ENCODE data around the gene JUNB. TPM values are rescaled to one million over a fixed set of nuclear protein-coding genes. Genes with fewer than 3 reads are reported as not detected.

The JUNB gene
- polyA plus RNA-seq, 1 of the 3 experiments (the other 2 are of a cell fraction): 224 TPM

DNA sequence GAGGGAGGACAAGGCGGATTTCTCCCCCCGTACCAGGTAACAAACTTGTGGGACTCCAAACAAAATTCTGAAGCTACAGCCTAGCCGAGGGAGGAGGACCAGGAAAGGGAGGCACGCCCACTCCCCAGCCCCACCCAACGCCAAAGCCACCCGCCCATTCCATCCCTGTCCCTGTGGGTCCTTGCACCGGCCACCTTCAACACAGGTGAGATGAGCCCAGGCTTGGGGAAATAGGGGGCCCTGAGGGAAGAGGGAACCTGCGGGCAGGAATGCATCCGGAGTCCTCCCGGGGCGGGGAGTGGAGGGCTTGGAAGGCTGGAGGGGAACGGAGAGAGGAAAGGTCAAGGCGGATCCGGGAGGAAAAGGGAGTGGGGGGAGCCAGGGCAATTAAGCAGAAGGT, 39.7 kb upstream of the JUNB start, which contains the start of gene BEST2:
Gene BEST2, plus strand, starts transcription at position 157 of the 400 bp plus-strand sequence. CDS start 802 bp downstream, outside the sequence.
- Histone ChIP-seq H4K20me1 (ENCODE audit: insufficient read depth) (no peaks in the 10 kb centered on the region), H3K4me3 (ENCODE audit: low read depth in 2 of 2, low read length in 1 of 2) (no peak within 1 kb of the TSS), H3K27ac (ENCODE audit: low read depth in 2 of 2, low read length in 1 of 2) (no peak within 1 kb of the TSS), H3K9ac (no peak within 1 kb of the TSS), H3K9me3 (no peaks in the 10 kb centered on the region), H3K79me2 (ENCODE audit: insufficient read depth) (no peaks in the 10 kb centered on the region), H3K4me1 (ENCODE audit: control insufficient read depth in 1 of 2, insufficient read depth in 2 of 2, low read depth in 1 of 2, low read length in 1 of 2) (peaks cover 0 to 8% of the 10 kb centered on the region in 2 experiments), H3K9me2 (no peaks in the 10 kb centered on the region), H3K36me3 (replicated peaks in 1 of 2; ENCODE audit: control insufficient read depth in 1 of 2, insufficient read depth in 2 of 2, low read length in 1 of 2) (peaks cover 0 to 8% of the 10 kb centered on the region in 2 experiments), H3F3A (replicated peaks; ENCODE audit: insufficient read depth) (no peaks in the 10 kb centered on the region), H3K4me2 (no peak within 1 kb of the TSS), H2AFZ (ENCODE audit: low read depth) (no peak within 1 kb of the TSS), H3K27me3 (ENCODE audit: insufficient read depth) (peaks cover 40% of the 10 kb centered on the region)
- no peak for DNase-seq
- POLR2A ChIA-PET: interaction anchor here (0.8 to 1.4 kb wide), 2 partner anchors 9 to 29 kb away, joined by 3 read pairs; no protein-coding TSS in a partner anchor
- TF ChIP-seq FOXJ3 (CRISPR knock-in tag; IDR thresholded peaks at IDR 0.05) (no peak), CHD2 (IDR thresholded peaks at IDR 0.05; ENCODE audit: low read length, partially characterized antibody) (no peak), GABPA (IDR thresholded peaks at IDR 0.05; ENCODE audit: low read depth) (no peak), MEF2A (IDR thresholded peaks at IDR 0.05; ENCODE audit: borderline replicate concordance, low read depth) (no peak), TAF1 (IDR thresholded peaks at IDR 0.05; ENCODE audit: borderline replicate concordance, low read depth, low read length) (no peak), RFX5 (IDR thresholded peaks at IDR 0.05; ENCODE audit: low read length) (no peak), EP300 (IDR thresholded peaks at IDR 0.05; ENCODE audit: borderline replicate concordance in 1 of 2, low read depth in 1 of 2, low read length in 1 of 2) (no peak), YY1 (IDR thresholded peaks at IDR 0.05; ENCODE audit: low read depth) (no peak), NFIC (IDR thresholded peaks at IDR 0.05; ENCODE audit: borderline replicate concordance) (no peak), RAD21 (IDR thresholded peaks at IDR 0.05; ENCODE audit: low read length) (no peak), TEAD4 (IDR thresholded peaks at IDR 0.05; ENCODE audit: borderline replicate concordance, insufficient read depth) (no peak), EZH2phosphoT487 (IDR thresholded peaks at IDR 0.05; ENCODE audit: borderline replicate concordance, low read depth) (no peak)
- TF ChIP-seq, protein P1, sequence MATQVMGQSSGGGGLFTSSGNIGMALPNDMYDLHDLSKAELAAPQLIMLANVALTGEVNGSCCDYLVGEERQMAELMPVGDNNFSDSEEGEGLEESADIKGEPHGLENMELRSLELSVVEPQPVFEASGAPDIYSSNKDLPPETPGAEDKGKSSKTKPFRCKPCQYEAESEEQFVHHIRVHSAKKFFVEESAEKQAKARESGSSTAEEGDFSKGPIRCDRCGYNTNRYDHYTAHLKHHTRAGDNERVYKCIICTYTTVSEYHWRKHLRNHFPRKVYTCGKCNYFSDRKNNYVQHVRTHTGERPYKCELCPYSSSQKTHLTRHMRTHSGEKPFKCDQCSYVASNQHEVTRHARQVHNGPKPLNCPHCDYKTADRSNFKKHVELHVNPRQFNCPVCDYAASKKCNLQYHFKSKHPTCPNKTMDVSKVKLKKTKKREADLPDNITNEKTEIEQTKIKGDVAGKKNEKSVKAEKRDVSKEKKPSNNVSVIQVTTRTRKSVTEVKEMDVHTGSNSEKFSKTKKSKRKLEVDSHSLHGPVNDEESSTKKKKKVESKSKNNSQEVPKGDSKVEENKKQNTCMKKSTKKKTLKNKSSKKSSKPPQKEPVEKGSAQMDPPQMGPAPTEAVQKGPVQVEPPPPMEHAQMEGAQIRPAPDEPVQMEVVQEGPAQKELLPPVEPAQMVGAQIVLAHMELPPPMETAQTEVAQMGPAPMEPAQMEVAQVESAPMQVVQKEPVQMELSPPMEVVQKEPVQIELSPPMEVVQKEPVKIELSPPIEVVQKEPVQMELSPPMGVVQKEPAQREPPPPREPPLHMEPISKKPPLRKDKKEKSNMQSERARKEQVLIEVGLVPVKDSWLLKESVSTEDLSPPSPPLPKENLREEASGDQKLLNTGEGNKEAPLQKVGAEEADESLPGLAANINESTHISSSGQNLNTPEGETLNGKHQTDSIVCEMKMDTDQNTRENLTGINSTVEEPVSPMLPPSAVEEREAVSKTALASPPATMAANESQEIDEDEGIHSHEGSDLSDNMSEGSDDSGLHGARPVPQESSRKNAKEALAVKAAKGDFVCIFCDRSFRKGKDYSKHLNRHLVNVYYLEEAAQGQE (IDR thresholded peaks at IDR 0.05; ENCODE audit: low read depth, low read length): no peak
- TF ChIP-seq, protein P2, sequence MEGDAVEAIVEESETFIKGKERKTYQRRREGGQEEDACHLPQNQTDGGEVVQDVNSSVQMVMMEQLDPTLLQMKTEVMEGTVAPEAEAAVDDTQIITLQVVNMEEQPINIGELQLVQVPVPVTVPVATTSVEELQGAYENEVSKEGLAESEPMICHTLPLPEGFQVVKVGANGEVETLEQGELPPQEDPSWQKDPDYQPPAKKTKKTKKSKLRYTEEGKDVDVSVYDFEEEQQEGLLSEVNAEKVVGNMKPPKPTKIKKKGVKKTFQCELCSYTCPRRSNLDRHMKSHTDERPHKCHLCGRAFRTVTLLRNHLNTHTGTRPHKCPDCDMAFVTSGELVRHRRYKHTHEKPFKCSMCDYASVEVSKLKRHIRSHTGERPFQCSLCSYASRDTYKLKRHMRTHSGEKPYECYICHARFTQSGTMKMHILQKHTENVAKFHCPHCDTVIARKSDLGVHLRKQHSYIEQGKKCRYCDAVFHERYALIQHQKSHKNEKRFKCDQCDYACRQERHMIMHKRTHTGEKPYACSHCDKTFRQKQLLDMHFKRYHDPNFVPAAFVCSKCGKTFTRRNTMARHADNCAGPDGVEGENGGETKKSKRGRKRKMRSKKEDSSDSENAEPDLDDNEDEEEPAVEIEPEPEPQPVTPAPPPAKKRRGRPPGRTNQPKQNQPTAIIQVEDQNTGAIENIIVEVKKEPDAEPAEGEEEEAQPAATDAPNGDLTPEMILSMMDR (IDR thresholded peaks at IDR 0.05): no peak
- TF ChIP-seq, protein P3, sequence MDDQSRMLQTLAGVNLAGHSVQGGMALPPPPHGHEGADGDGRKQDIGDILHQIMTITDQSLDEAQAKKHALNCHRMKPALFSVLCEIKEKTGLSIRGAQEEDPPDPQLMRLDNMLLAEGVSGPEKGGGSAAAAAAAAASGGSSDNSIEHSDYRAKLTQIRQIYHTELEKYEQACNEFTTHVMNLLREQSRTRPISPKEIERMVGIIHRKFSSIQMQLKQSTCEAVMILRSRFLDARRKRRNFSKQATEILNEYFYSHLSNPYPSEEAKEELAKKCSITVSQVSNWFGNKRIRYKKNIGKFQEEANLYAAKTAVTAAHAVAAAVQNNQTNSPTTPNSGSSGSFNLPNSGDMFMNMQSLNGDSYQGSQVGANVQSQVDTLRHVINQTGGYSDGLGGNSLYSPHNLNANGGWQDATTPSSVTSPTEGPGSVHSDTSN (IDR thresholded peaks at IDR 0.05): no peak
- 13% methylated on average over 10 of the region's 14 CpGs for WGBS (ENCODE audit: low lambda C conversion rate)
- CTCF ChIA-PET: interaction anchor here (1.3 to 23.9 kb wide), 4 partner anchors 10 to 95 kb away, joined by 3 to 273 read pairs (median 4); no protein-coding TSS in a partner anchor

Measured in SK-N-SH (cell line).